Measurements from ENCODE around the gene LRCOL1.

LRCOL1 gene

GRCh38 chr12:132630672-132631071, 20.3 kb upstream of the LRCOL1 start:
- in situ Hi-C loops (cut with HindIII; ENCODE audit: low sequenced_read_pairs) = no loop called here
- H3K4me3 ChIP-seq (ENCODE audit: low read depth, low read length) = no peak overlapping the region
- no peak for TF ChIP-seq CTCF (IDR thresholded peaks at IDR 0.05; ENCODE audit: low read depth, low read length, missing control alignments)
- no peak for DNase-seq (ENCODE audit: low read depth)

DNA sequence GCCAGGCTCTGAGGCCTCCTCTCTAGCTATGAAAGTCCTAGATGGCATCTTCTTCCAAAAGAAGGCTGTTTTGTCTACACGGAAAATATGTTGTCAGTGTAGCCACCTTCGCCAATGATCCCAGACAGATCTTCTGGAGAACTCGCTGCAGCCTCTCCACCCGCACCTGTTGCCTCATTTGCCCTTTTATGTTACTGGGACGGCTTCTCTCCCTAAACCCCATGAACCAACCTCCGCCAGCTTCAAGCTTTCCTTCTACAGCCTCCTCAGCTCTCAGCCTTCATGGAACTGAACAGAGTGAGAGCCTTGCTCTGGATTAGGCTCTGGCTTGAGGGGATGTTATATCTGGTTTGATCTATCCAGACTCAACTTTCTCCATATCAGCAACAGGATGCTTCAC, 18.9 kb upstream of the LRCOL1 start:
- TF ChIP-seq CTCF (IDR thresholded peaks at IDR 0.05; ENCODE audit: low read depth, low read length, missing control alignments) = no peak
- no peak for DNase-seq (ENCODE audit: low read depth)
- no peak overlapping the region for H3K4me3 ChIP-seq (ENCODE audit: low read depth, low read length)
- in situ Hi-C loops (cut with HindIII; ENCODE audit: low sequenced_read_pairs) = no loop called here

- in situ Hi-C loops (cut with HindIII; ENCODE audit: low sequenced_read_pairs) = no loop called here
- no peak for DNase-seq (ENCODE audit: low read depth)
- no peak for TF ChIP-seq CTCF (IDR thresholded peaks at IDR 0.05; ENCODE audit: low read depth, low read length, missing control alignments)
- H3K4me3 ChIP-seq (ENCODE audit: low read depth, low read length) = no peak overlapping the region
These were observed 15.5 kb upstream of the LRCOL1 start for GRCh38 chr12:132625731-132626430.

- in situ Hi-C loops (cut with HindIII; ENCODE audit: low sequenced_read_pairs) = no loop called here
- H3K4me3 ChIP-seq (ENCODE audit: low read depth, low read length) = no peak overlapping the region
- no peak for TF ChIP-seq CTCF (IDR thresholded peaks at IDR 0.05; ENCODE audit: low read depth, low read length, missing control alignments)
- no peak for DNase-seq (ENCODE audit: low read depth)
These were observed 14.7 kb upstream of the LRCOL1 start for GRCh38 chr12:132624910-132625630.

DNA sequence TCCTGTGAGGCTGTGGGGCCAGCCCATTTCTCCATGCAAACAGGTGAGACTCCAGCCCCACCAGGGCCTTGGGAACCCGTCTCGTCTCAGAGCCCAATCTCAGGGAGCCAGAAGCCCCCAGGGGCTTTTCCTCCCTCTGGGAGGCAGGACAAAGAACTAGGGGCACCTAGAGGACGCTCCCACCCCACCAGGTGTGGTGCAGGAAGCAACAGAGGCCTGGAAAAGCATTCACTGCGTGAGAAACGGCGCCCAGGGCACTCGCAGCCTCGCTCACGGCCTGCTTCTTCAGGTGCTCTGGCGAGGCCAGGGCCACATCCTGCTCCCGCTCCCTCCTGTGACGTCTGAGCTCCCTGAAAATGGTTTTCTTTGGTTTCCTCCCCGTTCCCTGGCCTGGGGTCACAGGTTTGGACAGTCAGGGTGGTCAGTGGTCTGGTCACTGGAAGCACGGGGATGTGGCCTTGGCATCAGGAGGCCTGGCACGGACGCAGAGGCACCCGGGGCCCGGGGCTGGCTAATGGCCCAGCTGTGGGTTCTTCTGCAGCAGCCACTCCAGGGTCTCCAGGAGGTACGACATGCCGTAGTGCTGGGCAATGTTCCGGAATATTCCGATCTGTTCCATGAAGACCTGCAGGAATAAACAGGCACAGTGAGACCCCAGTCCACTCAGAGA, 13.9 kb upstream of the LRCOL1 start:
- no peak for DNase-seq (ENCODE audit: low read depth)
- in situ Hi-C loops (cut with HindIII; ENCODE audit: low sequenced_read_pairs) = no loop called here
- no peak for TF ChIP-seq CTCF (IDR thresholded peaks at IDR 0.05; ENCODE audit: low read depth, low read length, missing control alignments)
- no peak overlapping the region for H3K4me3 ChIP-seq (ENCODE audit: low read depth, low read length)

- no peak for DNase-seq (ENCODE audit: low read depth)
- in situ Hi-C loops (cut with HindIII; ENCODE audit: low sequenced_read_pairs) = no loop called here
- TF ChIP-seq CTCF (IDR thresholded peaks at IDR 0.05; ENCODE audit: low read depth, low read length, missing control alignments) = no peak
- no peak overlapping the region for H3K4me3 ChIP-seq (ENCODE audit: low read depth, low read length)
These were observed 12.9 kb upstream of the LRCOL1 start for GRCh38 chr12:132623072-132623869.
